Measurements from ENCODE around the gene UBA6. TPM values are rescaled to one million over a fixed set of nuclear protein-coding genes. Genes with fewer than 3 reads are reported as not detected.
"Not testable (repeated sequence)": the region's sequence is repeated elsewhere in the genome, so short reads cannot be mapped to it uniquely, and the experiment has no call there.

The UBA6 gene
- total and polyA plus RNA-seq, 3 experiments from 2014 or later = 23.3 to 71.6 (median 69.6) TPM

DNA sequence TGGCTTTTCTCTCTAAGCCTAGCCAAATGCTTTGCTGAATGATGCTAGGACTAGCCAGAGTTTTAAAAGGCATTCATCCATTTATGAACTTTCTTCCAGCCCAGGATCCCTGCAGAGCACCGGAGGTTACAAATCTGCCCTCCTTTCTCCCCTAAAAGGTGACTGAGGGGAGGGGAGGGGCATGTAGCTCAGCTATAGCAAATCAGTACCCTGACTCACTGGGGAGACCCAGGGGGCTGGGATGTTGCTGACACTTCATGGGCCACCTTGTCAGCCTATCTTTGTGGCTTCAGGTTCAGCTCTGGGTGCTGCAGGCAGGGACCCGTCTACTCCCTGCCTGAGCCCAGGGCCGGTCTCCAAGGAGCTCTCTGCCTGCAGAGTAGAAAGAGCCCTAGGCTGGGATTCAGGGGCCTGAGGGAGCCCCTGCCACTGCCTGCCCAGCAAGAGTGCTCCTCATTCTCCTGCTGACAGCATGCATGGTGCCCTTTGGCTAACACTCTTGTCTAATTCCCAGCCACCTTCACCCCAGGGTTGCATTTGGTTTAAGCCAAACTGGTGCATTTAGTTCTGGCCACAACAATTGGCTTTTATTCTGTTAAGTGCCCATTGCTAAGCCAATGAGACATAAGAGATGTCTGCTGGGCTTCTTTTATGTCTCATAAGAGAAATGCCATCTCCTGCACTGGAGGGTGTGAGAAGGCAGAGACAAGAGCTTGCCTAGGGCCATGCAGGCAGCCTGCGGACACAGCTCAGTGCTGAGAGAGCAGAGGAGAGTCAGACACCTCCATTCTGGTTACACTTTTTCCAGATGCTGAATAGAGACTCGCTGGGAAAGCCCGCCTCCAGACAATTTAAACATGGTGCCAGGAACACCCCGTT, 11.9 kb upstream of the UBA6 start:
- Mint-ChIP-seq H3K4me3 (no peak overlapping the region), H3K27ac (peak overlapping the region in 3 of 8 donors; percentile 26 to 75 (median 42)), H3K36me3 (peaks cover 9 to 45% (median 13%) of the 10 kb centered on the region in 3 donors), H3K9me3 (no peaks in the 10 kb centered on the region), H3K4me1 (peaks cover 18 to 47% (median 32%) of the 10 kb centered on the region in 3 donors), H3K27me3 (no peaks in the 10 kb centered on the region)
- CTCF ChIA-PET = no interaction called here
- Histone ChIP-seq H3K4me3 (ENCODE audit: low read length) (no peak overlapping the region), H3K27ac (ENCODE audit: low read depth, low read length) (peak overlapping the region; percentile 28), H3K36me3 (ENCODE audit: insufficient read depth, low read length) (peaks cover 7% of the 10 kb centered on the region), H3K27me3 (ENCODE audit: insufficient read depth, low read length, poor library complexity, severe bottlenecking) (no peaks in the 10 kb centered on the region), H3K4me1 (ENCODE audit: insufficient read depth, low read length) (no peaks in the 10 kb centered on the region), H3K9me3 (ENCODE audit: low read length) (no peaks in the 10 kb centered on the region)
- POLR2A ChIA-PET = no interaction called here
- DNase-seq = no peak

GRCh38 chr4:67712000-67712625, 11.2 kb upstream of the UBA6 start:
- Histone ChIP-seq H3K27me3 (ENCODE audit: insufficient read depth, low read length, poor library complexity, severe bottlenecking) (no peaks in the 10 kb centered on the region), H3K36me3 (ENCODE audit: insufficient read depth, low read length) (peaks cover under 1% of the 10 kb centered on the region), H3K9me3 (ENCODE audit: low read length) (no peaks in the 10 kb centered on the region), H3K4me3 (ENCODE audit: low read length) (no peak overlapping the region), H3K27ac (ENCODE audit: low read depth, low read length) (no peak overlapping the region), H3K4me1 (ENCODE audit: insufficient read depth, low read length) (no peaks in the 10 kb centered on the region)
- ChIA-PET POLR2A (no interaction called here), CTCF (interaction anchor here (0.7 to 0.9 kb wide), 2 partner anchors 13 to 35 kb away, joined by 3 read pairs; no protein-coding TSS in a partner anchor)
- Mint-ChIP-seq H3K9me3 (no peaks in the 10 kb centered on the region), H3K27ac (peak overlapping the region in 4 of 8 donors; percentile 26 to 42 (median 37)), H3K4me1 (peaks cover 19 to 52% (median 33%) of the 10 kb centered on the region in 3 donors), H3K36me3 (peaks cover 9 to 42% (median 18%) of the 10 kb centered on the region in 3 donors), H3K27me3 (no peaks in the 10 kb centered on the region), H3K4me3 (no peak overlapping the region)
- no peak for DNase-seq

GRCh38 chr4:67706682-67707081, 5.7 kb upstream of the UBA6 start:
- H3K27me3 ChIP-seq (ENCODE audit: insufficient read depth, low read length, poor library complexity, severe bottlenecking); H3K4me3 Mint-ChIP-seq; DNase-seq; POLR2A ChIA-PET; H3K27ac Mint-ChIP-seq; H3K27me3 Mint-ChIP-seq; CTCF ChIA-PET; H3K36me3 ChIP-seq (ENCODE audit: insufficient read depth, low read length); H3K9me3 Mint-ChIP-seq; H3K4me3 ChIP-seq (ENCODE audit: low read length); H3K9me3 ChIP-seq (ENCODE audit: low read length); H3K27ac ChIP-seq (ENCODE audit: low read depth, low read length): not testable (repeated sequence)
- Mint-ChIP-seq H3K4me1 (peaks cover 45 to 77% (median 64%) of the 10 kb centered on the region in 3 donors), H3K36me3 (peaks cover 10 to 32% (median 29%) of the 10 kb centered on the region in 3 donors)
- peaks cover 22% of the 10 kb centered on the region for H3K4me1 ChIP-seq (ENCODE audit: insufficient read depth, low read length)

GRCh38 chr4:67704843-67705242, 3.9 kb upstream of the UBA6 start:
- H3K36me3 ChIP-seq (ENCODE audit: insufficient read depth, low read length) = no peaks in the 10 kb centered on the region
- H3K27ac ChIP-seq (ENCODE audit: low read depth, low read length) = no peak overlapping the region
- Mint-ChIP-seq H3K4me1 (peaks cover 52 to 80% (median 68%) of the 10 kb centered on the region in 3 donors), H3K9me3 (peaks cover 0 to 5% (median 4%) of the 10 kb centered on the region in 5 donors), H3K27me3 (no peaks in the 10 kb centered on the region), H3K4me3 (no peak overlapping the region), H3K27ac (no peak overlapping the region), H3K36me3 (peaks cover 10 to 33% (median 32%) of the 10 kb centered on the region in 3 donors)
- no peaks in the 10 kb centered on the region for H3K9me3 ChIP-seq (ENCODE audit: low read length)
- H3K4me1 ChIP-seq (ENCODE audit: insufficient read depth, low read length) = peaks cover 27% of the 10 kb centered on the region
- H3K27me3 ChIP-seq (ENCODE audit: insufficient read depth, low read length, poor library complexity, severe bottlenecking) = no peaks in the 10 kb centered on the region
- no peak for DNase-seq
- POLR2A ChIA-PET = no interaction called here
- no peak overlapping the region for H3K4me3 ChIP-seq (ENCODE audit: low read length)
- CTCF ChIA-PET = no interaction called here

DNA sequence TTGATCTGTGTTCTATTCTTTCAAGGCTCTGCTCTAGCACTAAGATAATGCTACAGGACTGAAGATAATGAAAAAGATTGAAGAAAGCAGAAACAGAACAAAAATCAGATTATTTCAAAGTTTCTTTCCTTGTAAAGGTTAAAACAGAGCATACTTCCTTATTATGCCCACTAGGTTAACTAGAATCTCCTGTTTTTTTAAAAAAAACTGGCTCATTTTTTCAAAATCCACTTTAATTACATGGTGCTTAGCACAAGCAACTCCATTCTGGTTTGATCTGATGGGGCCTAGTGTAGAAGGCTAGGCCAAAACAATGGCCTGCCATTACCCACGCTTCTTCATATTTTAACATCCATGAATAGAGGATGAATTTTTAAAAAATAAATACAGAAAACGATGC, 1.2 kb upstream of the UBA6 start:
- Mint-ChIP-seq H3K36me3 (peaks cover 7 to 29% (median 15%) of the 10 kb centered on the region in 3 donors), H3K4me3 (peak overlapping the region; percentile 96 to 99 (median 97)), H3K27me3 (no peaks in the 10 kb centered on the region), H3K9me3 (peaks cover 0 to 5% (median 4%) of the 10 kb centered on the region in 5 donors), H3K27ac (peak overlapping the region in 7 of 8 donors; percentile 74 to 99 (median 98)), H3K4me1 (peaks cover 55 to 81% (median 79%) of the 10 kb centered on the region in 3 donors)
- ChIA-PET POLR2A (no interaction called here), CTCF (interaction anchor here (1.5 kb wide), 1 partner anchor 46 kb away, joined by 4 read pairs; no protein-coding TSS in a partner anchor)
- Histone ChIP-seq H3K4me3 (ENCODE audit: low read length) (peak overlapping the region; percentile 84), H3K27me3 (ENCODE audit: insufficient read depth, low read length, poor library complexity, severe bottlenecking) (no peaks in the 10 kb centered on the region), H3K9me3 (ENCODE audit: low read length) (no peaks in the 10 kb centered on the region), H3K27ac (ENCODE audit: low read depth, low read length) (peak overlapping the region; percentile 89), H3K36me3 (ENCODE audit: insufficient read depth, low read length) (no peaks in the 10 kb centered on the region), H3K4me1 (ENCODE audit: insufficient read depth, low read length) (peaks cover 35% of the 10 kb centered on the region)
- DNase-seq = no peak

DNA sequence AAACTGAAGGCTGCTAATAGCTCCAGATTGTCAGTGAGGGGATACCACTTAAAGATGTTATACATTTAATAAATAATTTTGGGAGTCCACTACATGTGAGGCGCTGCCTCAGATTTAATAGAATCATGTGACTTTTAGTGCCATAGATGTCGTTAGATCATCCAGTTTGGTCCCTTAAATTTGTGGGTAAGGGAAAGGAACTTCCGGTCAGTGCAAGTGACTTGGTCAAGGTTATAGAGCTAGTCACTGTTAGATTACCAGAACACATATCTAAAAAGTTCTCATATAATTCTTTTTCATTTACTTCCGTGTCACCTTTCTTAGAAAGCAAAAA, 529 bp upstream of the UBA6 start:
- Histone ChIP-seq H3K36me3 (ENCODE audit: insufficient read depth, low read length) (no peaks in the 10 kb centered on the region), H3K4me1 (ENCODE audit: insufficient read depth, low read length) (peaks cover 35% of the 10 kb centered on the region), H3K4me3 (ENCODE audit: low read length) (peak overlapping the region; percentile 84), H3K9me3 (ENCODE audit: low read length) (no peaks in the 10 kb centered on the region), H3K27ac (ENCODE audit: low read depth, low read length) (peak overlapping the region; percentile 89), H3K27me3 (ENCODE audit: insufficient read depth, low read length, poor library complexity, severe bottlenecking) (no peaks in the 10 kb centered on the region)
- POLR2A ChIA-PET = interaction anchor here (2.2 kb wide), 1 partner anchor 157 kb away, joined by 15 read pairs; the partner anchor contains the start of gene CENPC
- Mint-ChIP-seq H3K27me3 (no peaks in the 10 kb centered on the region), H3K4me3 (peak overlapping the region; percentile 96 to 99 (median 97)), H3K27ac (peak overlapping the region; percentile 87 to 99 (median 98)), H3K9me3 (peaks cover 0 to 3% (median 1%) of the 10 kb centered on the region in 5 donors), H3K36me3 (peaks cover 4 to 26% (median 8%) of the 10 kb centered on the region in 3 donors), H3K4me1 (peaks cover 55 to 83% (median 77%) of the 10 kb centered on the region in 3 donors)
- CTCF ChIA-PET = interaction anchor here (1.1 to 1.6 kb wide), 3 partner anchors 10 to 47 kb away, joined by 3 to 4 read pairs (median 4); no protein-coding TSS in a partner anchor
- DNase-seq = no peak

GRCh38 chr4:67700116-67700737, 728 bp downstream of the UBA6 start:
- peak in 2 of 5 donors; percentile 7 to 16 for DNase-seq
- H3K9me3 ChIP-seq (ENCODE audit: low read length) = no peaks in the 10 kb centered on the region
- H3K36me3 ChIP-seq (ENCODE audit: insufficient read depth, low read length) = no peaks in the 10 kb centered on the region
- Mint-ChIP-seq H3K4me1 (peaks cover 54 to 80% (median 74%) of the 10 kb centered on the region in 3 donors), H3K9me3 (no peaks in the 10 kb centered on the region), H3K4me3 (peak overlapping the region; percentile 96 to 99 (median 97)), H3K27me3 (no peaks in the 10 kb centered on the region), H3K36me3 (peaks cover 3 to 26% (median 4%) of the 10 kb centered on the region in 3 donors), H3K27ac (peak overlapping the region; percentile 87 to 99 (median 98))
- H3K27me3 ChIP-seq (ENCODE audit: insufficient read depth, low read length, poor library complexity, severe bottlenecking) = no peaks in the 10 kb centered on the region
- peak overlapping the region; percentile 84 for H3K4me3 ChIP-seq (ENCODE audit: low read length)
- peaks cover 34% of the 10 kb centered on the region for H3K4me1 ChIP-seq (ENCODE audit: insufficient read depth, low read length)
- ChIA-PET POLR2A (interaction anchor here (2.2 kb wide), 1 partner anchor 155 kb away, joined by 15 read pairs; the partner anchor contains the start of gene CENPC), CTCF (interaction anchor here (0.9 to 1.7 kb wide), 6 partner anchors 9 to 156 kb away, joined by 3 to 4 read pairs (median 3); no protein-coding TSS in a partner anchor)
- H3K27ac ChIP-seq (ENCODE audit: low read depth, low read length) = peak overlapping the region; percentile 89

Data from CD8-positive, alpha-beta memory T cell (primary cell).